BLaER1 treated with 17β-estradiol and CSF1 and Interleukin-3, amounts not matched to agents 10 nM and 100 nM (cell line): Measurements from ENCODE around the gene MAPKAPK5.
"Not testable (repeated sequence)": the region's sequence is repeated elsewhere in the genome, so short reads cannot be mapped to it uniquely, and the experiment has no call there.

Experiments
- H3K27ac ChIP-seq, 11 experiments: shearing (Covaris generic); formaldehyde crosslinking; 2 replicates each; pipeline ENCODE4 v1.8.1; 2022
- H3K27me3 ChIP-seq, 11 experiments: shearing (Covaris generic); formaldehyde crosslinking; 2 replicates each; pipeline ENCODE4 v1.8.1; 2022
- H3K36me3 ChIP-seq, 11 experiments: shearing (Covaris generic); formaldehyde crosslinking; 2 replicates each; pipeline ENCODE4 v1.8.1; 2022
- H3K4me1 ChIP-seq, 10 experiments: shearing (Covaris generic); formaldehyde crosslinking; 2 replicates each; pipeline ENCODE4 v1.8.1; 2022
- H3K4me2 ChIP-seq, 11 experiments: shearing (Covaris generic); formaldehyde crosslinking; 2 replicates each; pipeline ENCODE4 v1.8.1; 2022
- H3K4me3 ChIP-seq, 10 experiments: shearing (Covaris generic); formaldehyde crosslinking; 2 replicates each; pipeline ENCODE4 v1.8.1; 2022
- H3K9ac ChIP-seq, 11 experiments: shearing (Covaris generic); formaldehyde crosslinking; 2 replicates each; pipeline ENCODE4 v1.8.1; 2022
- H3K9me3 ChIP-seq, 11 experiments: shearing (Covaris generic); formaldehyde crosslinking; replicated peaks in 1 of 11; 2 replicates each; pipeline ENCODE4 v1.8.1; 2022
- H4K20me1 ChIP-seq, 11 experiments: shearing (Covaris generic); formaldehyde crosslinking; 2 replicates each; pipeline ENCODE4 v1.8.1; 2022
- Cebpa-rat ChIP-seq, 11 experiments: shearing (Covaris generic); IDR thresholded peaks; 2 replicates each; pipeline ENCODE4 v1.8.1; 2022

Gene MAPKAPK5

GRCh38 chr12:111812881-111813741 lies 28.9 kb upstream of the MAPKAPK5 start:
- Histone ChIP-seq H3K27me3 (no peaks in the 10 kb centered on the region), H3K4me1 (no peaks in the 10 kb centered on the region), H4K20me1 (no peaks in the 10 kb centered on the region), H3K4me2 (no peak overlapping the region), H3K4me3 (no peak overlapping the region), H3K9me3 (no peaks in the 10 kb centered on the region; a peak in 1 of 22 replicates), H3K27ac (no peak overlapping the region), H3K36me3 (peaks cover 0 to 35% (median 0%) of the 10 kb centered on the region in 11 experiments; a peak in 7 of 22 replicates), H3K9ac (no peak overlapping the region)
- no peak for TF ChIP-seq Cebpa-rat (IDR thresholded peaks at IDR 0.05)

GRCh38 chr12:111816065-111816615 lies 25.9 kb upstream of the MAPKAPK5 start:
- peaks cover 0 to 7% (median 0%) of the 10 kb centered on the region in 11 experiments; a peak in 3 of 22 replicates for H3K36me3 ChIP-seq
- TF ChIP-seq Cebpa-rat (IDR thresholded peaks at IDR 0.05) = no peak
- H3K9ac ChIP-seq = no peak overlapping the region
- H3K27me3 ChIP-seq = no peaks in the 10 kb centered on the region
- H4K20me1 ChIP-seq = no peaks in the 10 kb centered on the region
- H3K27ac ChIP-seq = no peak overlapping the region
- no peak overlapping the region for H3K4me3 ChIP-seq
- no peak overlapping the region for H3K4me2 ChIP-seq
- H3K9me3 ChIP-seq = peaks cover 0 to 9% (median 6%) of the 10 kb centered on the region in 11 experiments; a peak in 6 of 22 replicates
- peaks cover 0 to 13% (median 8%) of the 10 kb centered on the region in 10 experiments; a peak in 5 of 20 replicates for H3K4me1 ChIP-seq

- not testable (repeated sequence) for H3K4me3 ChIP-seq, H3K27me3 ChIP-seq, H3K36me3 ChIP-seq, H3K9ac ChIP-seq, H4K20me1 ChIP-seq, H3K4me2 ChIP-seq, H3K27ac ChIP-seq
- peaks cover 0 to 13% (median 8%) of the 10 kb centered on the region in 10 experiments; a peak in 5 of 20 replicates for H3K4me1 ChIP-seq
- H3K9me3 ChIP-seq = peaks cover 0 to 12% (median 6%) of the 10 kb centered on the region in 11 experiments; a peak in 6 of 22 replicates
Observed at GRCh38 chr12:111816898-111817297, 25.1 kb upstream of the MAPKAPK5 start.

GRCh38 chr12:111818340-111818739 lies 23.7 kb upstream of the MAPKAPK5 start:
- Histone ChIP-seq H3K9me3 (peaks cover 0 to 12% (median 6%) of the 10 kb centered on the region in 11 experiments; a peak in 6 of 22 replicates), H3K4me3 (no peak overlapping the region), H3K27me3 (no peaks in the 10 kb centered on the region), H3K27ac (no peak overlapping the region), H3K36me3 (no peaks in the 10 kb centered on the region), H3K4me2 (no peak overlapping the region), H3K9ac (no peak overlapping the region), H4K20me1 (no peaks in the 10 kb centered on the region), H3K4me1 (peaks cover 0 to 15% (median 11%) of the 10 kb centered on the region in 10 experiments; a peak in 7 of 20 replicates)
- no peak for TF ChIP-seq Cebpa-rat (IDR thresholded peaks at IDR 0.05)

- Histone ChIP-seq H4K20me1 (no peaks in the 10 kb centered on the region), H3K27ac (peak overlapping the region in 1 of 11 experiments; percentile 23; a peak in 1 of 22 replicates), H3K4me3 (no peak overlapping the region), H3K4me1 (peaks cover 0 to 22% (median 17%) of the 10 kb centered on the region in 10 experiments; a peak in 9 of 20 replicates), H3K9ac (no peak overlapping the region), H3K27me3 (no peaks in the 10 kb centered on the region), H3K4me2 (peak overlapping the region in 3 of 11 experiments; percentile 8 to 29 (median 28); a peak in 3 of 22 replicates), H3K9me3 (peaks cover 0 to 12% (median 6%) of the 10 kb centered on the region in 11 experiments; a peak in 6 of 22 replicates), H3K36me3 (no peaks in the 10 kb centered on the region)
- TF ChIP-seq Cebpa-rat (IDR thresholded peaks at IDR 0.05) = no peak
Observed at GRCh38 chr12:111819191-111820158, 22.6 kb upstream of the MAPKAPK5 start.

- not testable (repeated sequence) for H4K20me1 ChIP-seq, H3K27ac ChIP-seq, H3K4me3 ChIP-seq, H3K4me2 ChIP-seq, H3K36me3 ChIP-seq, H3K9ac ChIP-seq, H3K27me3 ChIP-seq
- H3K9me3 ChIP-seq = peaks cover 0 to 12% (median 6%) of the 10 kb centered on the region in 11 experiments; a peak in 6 of 22 replicates
- H3K4me1 ChIP-seq = peaks cover 0 to 22% (median 17%) of the 10 kb centered on the region in 10 experiments; a peak in 9 of 20 replicates
Observed at GRCh38 chr12:111820828-111821227, 21.2 kb upstream of the MAPKAPK5 start.

GRCh38 chr12:111822886-111823285 lies 19.1 kb upstream of the MAPKAPK5 start:
- no peaks in the 10 kb centered on the region for H3K27me3 ChIP-seq
- peaks cover 0 to 12% (median 6%) of the 10 kb centered on the region in 11 experiments; a peak in 6 of 22 replicates for H3K9me3 ChIP-seq
- no peak overlapping the region for H3K9ac ChIP-seq
- H3K4me1 ChIP-seq = peaks cover 0 to 22% (median 17%) of the 10 kb centered on the region in 10 experiments; a peak in 11 of 20 replicates
- TF ChIP-seq Cebpa-rat (IDR thresholded peaks at IDR 0.05) = no peak
- H3K36me3 ChIP-seq = no peaks in the 10 kb centered on the region
- H4K20me1 ChIP-seq = no peaks in the 10 kb centered on the region
- no peak overlapping the region for H3K4me3 ChIP-seq
- H3K4me2 ChIP-seq = peak overlapping the region in 4 of 11 experiments; percentile 6 to 21 (median 14); a peak in 2 of 22 replicates
- H3K27ac ChIP-seq = no peak overlapping the region

- Histone ChIP-seq H3K4me3 (no peak overlapping the region), H3K27me3 (no peaks in the 10 kb centered on the region), H3K4me1 (peaks cover 0 to 22% (median 17%) of the 10 kb centered on the region in 10 experiments; a peak in 11 of 20 replicates), H3K4me2 (peak overlapping the region in 8 of 11 experiments; percentile 2 to 38 (median 16); a peak in 7 of 22 replicates), H4K20me1 (no peaks in the 10 kb centered on the region), H3K9ac (no peak overlapping the region), H3K27ac (no peak overlapping the region), H3K36me3 (no peaks in the 10 kb centered on the region), H3K9me3 (peaks cover 0 to 18% (median 7%) of the 10 kb centered on the region in 11 experiments; a peak in 6 of 22 replicates)
- TF ChIP-seq Cebpa-rat (IDR thresholded peaks at IDR 0.05) = no peak
Observed at GRCh38 chr12:111823891-111824290, 18.1 kb upstream of the MAPKAPK5 start.

GRCh38 chr12:111824312-111824711 lies 17.7 kb upstream of the MAPKAPK5 start:
- H4K20me1 ChIP-seq, H3K36me3 ChIP-seq, H3K4me3 ChIP-seq, H3K9ac ChIP-seq, H3K4me2 ChIP-seq, H3K27ac ChIP-seq, H3K27me3 ChIP-seq: not testable (repeated sequence)
- peaks cover 0 to 18% (median 7%) of the 10 kb centered on the region in 11 experiments; a peak in 6 of 22 replicates for H3K9me3 ChIP-seq
- H3K4me1 ChIP-seq = peaks cover 0 to 22% (median 16%) of the 10 kb centered on the region in 10 experiments; a peak in 11 of 20 replicates
